Natural killer cell (primary cell): ENCODE measurements around the gene GALNT2. TPM values are rescaled to one million over a fixed set of nuclear protein-coding genes. Genes with fewer than 3 reads are reported as not detected.
A peak's percentile ranks its signal among the peaks of the same experiment; 100 is the strongest.

ENCODE experiments used
- ATAC-seq, 3 donors: fragments of 150-1000 bp in 2 of 3; fragments of 200-7000 bp in 1 of 3; cut with Tn5 transposase; 1 replicate in 1 of 3; 2 replicates in 2 of 3; pipeline ENCODE4 v1.10.0; 2021; ENCODE audit warnings: mild to moderate bottlenecking in 2 of 3, moderate library complexity in 2 of 3
- DNase-seq, 2 donors: peaks; one replicate each; pipeline versions ENCODE4 v3.0.0 to v3.0.0-alpha.2; 2013 to 2021; ENCODE audit warnings: mixed read lengths in 1 of 2
- H3K27ac ChIP-seq: one replicate; pipeline ENCODE4 v1.5.1; 2013; ENCODE audit warnings: mild to moderate bottlenecking, low read length
- H3K27me3 ChIP-seq: one replicate; pipeline ENCODE4 v1.6.1; 2013; ENCODE audit warnings: low read length; ENCODE audit not compliant: control insufficient read depth, insufficient read depth
- H3K36me3 ChIP-seq: one replicate; pipeline ENCODE4 v1.6.1; 2013; ENCODE audit warnings: low read length; ENCODE audit not compliant: control insufficient read depth, insufficient read depth
- H3K4me1 ChIP-seq: one replicate; pipeline ENCODE4 v1.6.1; 2013; ENCODE audit warnings: low read length; ENCODE audit not compliant: control insufficient read depth, insufficient read depth
- H3K4me3 ChIP-seq: one replicate; pipeline ENCODE4 v1.5.1; 2013; ENCODE audit warnings: low read length
- H3K9me3 ChIP-seq: one replicate; pipeline ENCODE4 v1.6.1; 2013; ENCODE audit warnings: low read length; ENCODE audit not compliant: control insufficient read depth, insufficient read depth
- H3K27ac Mint-ChIP-seq, 2 donors: one replicate each; pipeline ENCODE4 v1.8.0; 2022; ENCODE audit warnings: mild to moderate bottlenecking in 2 of 2, mixed read lengths in 2 of 2, moderate library complexity in 1 of 2
- H3K27me3 Mint-ChIP-seq, 2 donors: one replicate each; pipeline ENCODE4 v1.8.0; 2022; ENCODE audit warnings: low read depth in 2 of 2, mixed read lengths in 2 of 2
- H3K36me3 Mint-ChIP-seq: one replicate; pipeline ENCODE4 v1.8.0; 2022; ENCODE audit warnings: mixed read lengths
- H3K4me1 Mint-ChIP-seq, 2 donors: one replicate each; pipeline ENCODE4 v1.8.0; 2022; ENCODE audit warnings: mixed read lengths in 2 of 2
- H3K4me3 Mint-ChIP-seq: one replicate; pipeline ENCODE4 v1.8.0; 2022; ENCODE audit warnings: mild to moderate bottlenecking, moderate library complexity, mixed read lengths
- H3K9me3 Mint-ChIP-seq, 2 donors: one replicate each; pipeline ENCODE4 v1.8.0; 2022; ENCODE audit warnings: mixed read lengths in 2 of 2
- CTCF ChIP-seq: fragments of 200-600 bp; IDR thresholded peaks from one replicate; pipeline ENCODE4 v1.8.0; 2022; ENCODE audit warnings: antibody characterized with exemption
- WGBS: methylation state at CpG from one replicate; pipeline ENCODE4 v1.1.7; 2013; ENCODE audit warnings: missing lambda C conversion rate; ENCODE audit not compliant: insufficient coverage; 5-methylcytosine and 5-hydroxymethylcytosine counted together
- intact Hi-C: fragments of 100-400 bp; cut with micrococcal nuclease; formaldehyde crosslinking; loops from one replicate; pipeline ENCODE4 v1.14.2; 2022
- total RNA-seq, 4 donors: library from RNA; stranded (reverse); fragments of 120-200 nt in 1 of 4; gene quantifications; one replicate each; pipeline versions ENCODE4 v1.2.3 to v1.2.4, GENCODE V29; 2013 to 2022

Gene GALNT2
- total RNA-seq, 3 donors from 2014 or later (not counting 1 experiment from before 2014, with no cell fraction given), result 31.2 to 53.6 (median 47.3) TPM

GRCh38 chr1:230165536-230165935 lies 98.5 kb downstream of the GALNT2 start:
- Mint-ChIP-seq H3K4me3 (no peak overlapping the region), H3K36me3 (no peaks in the 10 kb centered on the region), H3K9me3 (no peaks in the 10 kb centered on the region), H3K4me1 (peaks cover 42 to 47% of the 10 kb centered on the region in 2 donors), H3K27me3 (no peaks in the 10 kb centered on the region), H3K27ac (no peak overlapping the region)
- Histone ChIP-seq H3K36me3 (no peaks in the 10 kb centered on the region), H3K27ac (no peak overlapping the region), H3K27me3 (no peaks in the 10 kb centered on the region), H3K9me3 (no peaks in the 10 kb centered on the region), H3K4me3 (no peak overlapping the region), H3K4me1 (peaks cover 5% of the 10 kb centered on the region)
- intact Hi-C loops, result no loop called here
- TF ChIP-seq CTCF, result no peak
- DNase-seq, result no peak
- no peak for ATAC-seq
- 95% methylated on average over 4 of the region's 4 CpGs for WGBS

GRCh38 chr1:230166366-230167132 lies 99.5 kb downstream of the GALNT2 start:
- ATAC-seq (no peak), DNase-seq (no peak)
- Mint-ChIP-seq H3K4me1 (peaks cover 35 to 40% of the 10 kb centered on the region in 2 donors), H3K4me3 (no peak overlapping the region), H3K36me3 (no peaks in the 10 kb centered on the region), H3K27me3 (no peaks in the 10 kb centered on the region), H3K9me3 (no peaks in the 10 kb centered on the region), H3K27ac (peak overlapping the region in 1 of 2 donors; percentile 58)
- Histone ChIP-seq H3K27me3 (no peaks in the 10 kb centered on the region), H3K27ac (no peak overlapping the region), H3K4me1 (peaks cover 5% of the 10 kb centered on the region), H3K9me3 (no peaks in the 10 kb centered on the region), H3K4me3 (no peak overlapping the region), H3K36me3 (no peaks in the 10 kb centered on the region)
- 96% methylated on average over 6 of the region's 6 CpGs for WGBS
- no peak for TF ChIP-seq CTCF
- intact Hi-C loops, result loop anchor here (1.0 kb wide), 1 partner anchor 505 kb away; no protein-coding TSS in a partner anchor

GRCh38 chr1:230167419-230167852 lies 100.4 kb downstream of the GALNT2 start:
- DNase-seq (peak; percentile 31 to 75), ATAC-seq (peak; percentile 72 to 88 (median 73))
- H3K27me3 ChIP-seq, result no peaks in the 10 kb centered on the region
- no peak overlapping the region for H3K4me3 ChIP-seq
- 54% methylated on average over 12 of the region's 12 CpGs for WGBS
- Mint-ChIP-seq H3K27me3 (no peaks in the 10 kb centered on the region), H3K4me3 (no peak overlapping the region), H3K27ac (no peak overlapping the region), H3K4me1 (peaks cover 31 to 34% of the 10 kb centered on the region in 2 donors), H3K9me3 (no peaks in the 10 kb centered on the region), H3K36me3 (no peaks in the 10 kb centered on the region)
- H3K9me3 ChIP-seq, result no peaks in the 10 kb centered on the region
- intact Hi-C loops, result loop anchor here (1.0 kb wide), 1 partner anchor 506 kb away; no protein-coding TSS in a partner anchor
- peak; percentile 86 for TF ChIP-seq CTCF
- H3K36me3 ChIP-seq, result no peaks in the 10 kb centered on the region
- peaks cover 5% of the 10 kb centered on the region for H3K4me1 ChIP-seq
- no peak overlapping the region for H3K27ac ChIP-seq
